K562 (cell line): ENCODE measurements around the gene CAPN14. TPM values are rescaled to one million over a fixed set of nuclear protein-coding genes. Genes with fewer than 3 reads are reported as not detected.

Experiments used
- ATAC-seq: fragments of 200-7000 bp; cut with Tn5 transposase; 3 replicates; pipeline ENCODE4 v1.9.1; 2020; ENCODE audit warnings: moderate library complexity
- BruUV-seq: library from RNA; stranded (reverse); fragments of 400-500 nt; replicated peaks from 2 replicates; lab custom pipeline; 2021; lab: Mats Ljungman, UMichigan
- CTCF ChIA-PET: fragments of 300-600 bp; formaldehyde crosslinking; extraction: SDS; loops from one replicate; lab custom pipeline; 2021; ENCODE audit warnings: low intra/inter-chr PET ratio; lab: Yijun Ruan, JAX
- POLR2A ChIA-PET: fragments of 300-600, 350-650 bp; sonication (Branson Sonifier 250); formaldehyde crosslinking; extraction: SDS; loops from one replicate; lab custom pipeline; 2021; ENCODE audit warnings: antibody characterized with exemption, inconsistent platforms; lab: Yijun Ruan, JAX
- DNase-seq, 4 experiments: peaks; one replicate each; pipeline versions ENCODE4 v3.0.0 to v3.0.0-alpha.2; 2011 to 2018; ENCODE audit warnings: low spot score in 3 of 4, mixed read lengths in 3 of 4; ENCODE audit errors: extremely low read depth in 1 of 4
- FAIRE-seq: peaks from 2 replicates; lab custom pipeline; 2011; peaks lifted over from hg19 to GRCh38; lab: Jason Lieb, UNC
- H2AFZ ChIP-seq: 2 replicates; pipeline ENCODE4 v1.6.0; 2011; ENCODE audit warnings: low read depth, low read length, control low read depth, inconsistent platforms
- H3K27ac ChIP-seq: fragments of 200-600 bp; 3 replicates; pipeline ENCODE4 v1.8.0; 2011; ENCODE audit warnings: low read depth, mild to moderate bottlenecking, control low read depth, inconsistent platforms, low read length, moderate library complexity, mixed read lengths; ENCODE audit errors: extremely low read depth
- H3K27me3 ChIP-seq, 2 experiments: fragments of 300-600 bp in 1 of 2; 2 replicates in 1 of 2; 3 replicates in 1 of 2; pipeline versions ENCODE4 v1.6.0 to v1.8.0; 2011; ENCODE audit warnings: inconsistent platforms in 2 of 2, low read length in 2 of 2, mild to moderate bottlenecking in 1 of 2, mixed read lengths in 1 of 2, moderate library complexity in 1 of 2; ENCODE audit not compliant: control insufficient read depth in 2 of 2, insufficient read depth in 2 of 2
- H3K36me3 ChIP-seq: fragments of 300-600 bp; 3 replicates; pipeline ENCODE4 v1.8.0; 2011; ENCODE audit warnings: mild to moderate bottlenecking, low read length, inconsistent platforms; ENCODE audit not compliant: control insufficient read depth, insufficient read depth
- H3K4me1 ChIP-seq, 2 experiments: fragments of 200-600 bp in 1 of 2; replicated peaks in 1 of 2; 2 replicates in 1 of 2; 3 replicates in 1 of 2; pipeline versions ENCODE4 v1.5.1 to v1.8.0; 2011; ENCODE audit warnings: inconsistent platforms in 2 of 2, low read length in 2 of 2, mild to moderate bottlenecking in 1 of 2, mixed read lengths in 1 of 2, moderate library complexity in 1 of 2; ENCODE audit not compliant: control insufficient read depth in 2 of 2, insufficient read depth in 2 of 2
- H3K4me2 ChIP-seq: 2 replicates; pipeline ENCODE4 v1.6.1; 2011; ENCODE audit warnings: low read length, control low read depth, inconsistent platforms, mixed read lengths; ENCODE audit not compliant: insufficient read depth
- H3K4me3 ChIP-seq: fragments of 200-600 bp; sonication (generic), shearing (Covaris generic); 2 replicates; pipeline ENCODE4 v1.5.1; 2016; ENCODE audit warnings: control low read depth, inconsistent platforms
- H3K79me2 ChIP-seq: fragments of 200-600 bp; 3 replicates; pipeline ENCODE4 v1.8.0; 2011; ENCODE audit warnings: low read length, inconsistent platforms; ENCODE audit not compliant: control insufficient read depth, insufficient read depth
- H3K9ac ChIP-seq, 2 experiments: 2 replicates each; pipeline versions ENCODE4 v1.6.0 to v1.6.1; 2011; ENCODE audit warnings: low read depth in 2 of 2, low read length in 2 of 2, control low read depth in 1 of 2, inconsistent platforms in 1 of 2, mild to moderate bottlenecking in 1 of 2, mixed read lengths in 1 of 2; ENCODE audit not compliant: insufficient read depth in 1 of 2
- H3K9me1 ChIP-seq: one replicate; pipeline ENCODE4 v1.6.0; 2011; ENCODE audit warnings: inconsistent platforms, mild to moderate bottlenecking, low read length, moderate library complexity; ENCODE audit not compliant: control insufficient read depth, insufficient read depth
- H3K9me3 ChIP-seq: replicated peaks from 2 replicates; pipeline ENCODE4 v1.5.1; 2011; ENCODE audit warnings: low read depth, low read length, inconsistent platforms; ENCODE audit not compliant: control insufficient read depth, insufficient read depth
- H4K20me1 ChIP-seq: replicated peaks from 2 replicates; pipeline ENCODE4 v1.6.1; 2011; ENCODE audit warnings: low read length, inconsistent platforms, mixed read lengths; ENCODE audit not compliant: control insufficient read depth, insufficient read depth
- POLR2B ChIP-seq: fragments of 450-650 bp; IDR thresholded peaks from 2 replicates; pipeline ENCODE4 v1.6.1; 2018; ENCODE audit warnings: low read depth; ENCODE audit not compliant: partially characterized antibody
- RAD51 ChIP-seq: fragments of 450-650 bp; IDR thresholded peaks from 2 replicates; pipeline ENCODE4 v1.7.1; 2016; ENCODE audit warnings: low read depth, mild to moderate bottlenecking, borderline replicate concordance
- SMAD4 ChIP-seq: fragments of 250-450 bp; sonication (Bioruptor Pico); conservative IDR thresholded peaks from 2 replicates; pipeline ENCODE4 v1.8.0; 2021; ENCODE audit warnings: inconsistent platforms, mild to moderate bottlenecking, moderate library complexity
- TEAD2 ChIP-seq: fragments of 450-650 bp; IDR thresholded peaks from 2 replicates; pipeline ENCODE4 v1.6.1; 2016; ENCODE audit warnings: missing genetic modification characterization, control low read depth, missing compliant biosample characterization
- TSC22D4 ChIP-seq: fragments of 450-650 bp; IDR thresholded peaks from 2 replicates; pipeline ENCODE4 v1.6.1; 2016; ENCODE audit warnings: missing genetic modification characterization, missing biosample characterization, control low read depth
- XRCC3 ChIP-seq: fragments of 450-650 bp; IDR thresholded peaks from 2 replicates; pipeline ENCODE4 v1.6.1; 2017; ENCODE audit warnings: mild to moderate bottlenecking, moderate library complexity
- ZBTB33 ChIP-seq: sonication (generic); formaldehyde crosslinking; IDR thresholded peaks from 2 replicates; pipeline ENCODE4 v1.8.1; 2023; ENCODE audit warnings: mild to moderate bottlenecking, missing genetic modification reagents
- ZKSCAN1 ChIP-seq: fragments of 150-350 bp; IDR thresholded peaks from 2 replicates; pipeline ENCODE4 v1.6.1; 2016; ENCODE audit warnings: low read depth, low read length
- ZMIZ1 ChIP-seq, 2 experiments: fragments of 150-350 bp in 1 of 2; IDR thresholded peaks; 2 replicates each; pipeline ENCODE4 v1.6.1; 2012 to 2016; ENCODE audit warnings: low read depth in 2 of 2, low read length in 2 of 2, mild to moderate bottlenecking in 1 of 2, moderate library complexity in 1 of 2
- ZNF239 ChIP-seq: fragments of 250-450 bp; sonication (Bioruptor Pico); IDR thresholded peaks from 2 replicates; pipeline ENCODE4 v1.4.0; 2020; ENCODE audit warnings: mild to moderate bottlenecking
- ZNF696 ChIP-seq: fragments of 250-450 bp; sonication (Bioruptor Pico); conservative IDR thresholded peaks from 2 replicates; pipeline ENCODE4 v1.4.0; 2020; ENCODE audit warnings: mild to moderate bottlenecking, moderate library complexity
- WGBS: fragments of 100-300 bp; shearing (Covaris generic); methylation state at CpG from one replicate; pipeline ENCODE4 v1.1.6; 2016; ENCODE audit warnings: low coverage, mixed read lengths; ENCODE audit not compliant: insufficient coverage; ENCODE audit errors: missing lambda C conversion rate; 5-methylcytosine and 5-hydroxymethylcytosine counted together
- in situ Hi-C: fragments of 300-500 bp; cut with MboI; formaldehyde crosslinking; loops from 4 replicates; pipeline ENCODE4 v1.15.0; 2018; ENCODE audit warnings: inconsistent platforms, mixed read lengths
- intact Hi-C: fragments of 100-400 bp; cut with micrococcal nuclease; formaldehyde crosslinking; loops from 2 replicates; pipeline ENCODE4 v1.14.2; 2022
- polyA plus RNA-seq, 8 experiments: library from polyadenylated mRNA; depleted of rRNA in 4 of 8; stranded (reverse) in 5 of 8; unstranded in 3 of 8; fragments of >200 nt; fragmentation: Nextera tagmentation in 2 of 8; fragmentation: Illumina TruSeq in 1 of 8; extraction: Ambion mirVana in 2 of 8; extraction: Trizol in 1 of 8; gene quantifications; 2 replicates each; pipeline versions ENCODE4 v1.2.1 to v1.2.3, GENCODE V29; 2011 to 2014; ENCODE audit warnings: inconsistent platforms in 1 of 8, missing spikeins in 1 of 8
- total RNA-seq, 7 experiments: library from RNA; depleted of rRNA in 6 of 7; stranded (reverse); fragments of >200 nt in 6 of 7; fragmentation: Illumina TruSeq in 2 of 7; extraction: Trizol in 2 of 7; gene quantifications; 2 replicates each; pipeline versions ENCODE4 v1.2.1 to v1.2.3, GENCODE V29; 2011 to 2021; ENCODE audit warnings: low replicate concordance in 1 of 7

CAPN14 gene
- total and polyA plus RNA-seq, 9 of the 15 experiments (the other 6 are each of a cell fraction or from before 2014, with no cell fraction given), result not detected

GRCh38 chr2:31136732-31137131 is 80.6 kb downstream of the CAPN14 start:
- ATAC-seq, result no peak
- H3K27me3 ChIP-seq, result peaks cover 0 to 37% of the 10 kb centered on the region in 2 experiments; a peak in 4 of 5 replicates
- H3K36me3 ChIP-seq, result no peaks in the 10 kb centered on the region
- no peak overlapping the region for H3K9ac ChIP-seq
- no peaks in the 10 kb centered on the region; a peak in 1 of 5 replicates for H3K4me1 ChIP-seq
- intact Hi-C loops, result no loop called here
- no peak overlapping the region for H2AFZ ChIP-seq
- H4K20me1 ChIP-seq, result no peaks in the 10 kb centered on the region
- H3K4me3 ChIP-seq, result no peak overlapping the region
- CTCF ChIA-PET, result no interaction called here
- no peak overlapping the region for H3K4me2 ChIP-seq
- no TSS peak for BruUV-seq
- H3K27ac ChIP-seq, result no peak overlapping the region
- WGBS, result 2% methylated on average over 10 of the region's 10 CpGs
- TF ChIP-seq XRCC3 (no peak), ZKSCAN1 (peak; percentile 97)
- TF ChIP-seq, all 486 proteins: peak for 1
- Histone ChIP-seq H3K79me2 (no peaks in the 10 kb centered on the region), H3K9me3 (no peaks in the 10 kb centered on the region), H3K9me1 (no peaks in the 10 kb centered on the region)
- no peak for FAIRE-seq
- POLR2A ChIA-PET, result no interaction called here
- DNase-seq, result no peak
- in situ Hi-C loops, result no loop called here

- intact Hi-C loops, result no loop called here
- no peaks in the 10 kb centered on the region for H3K79me2 ChIP-seq
These were observed 81.3 kb downstream of the CAPN14 start for GRCh38 chr2:31136000-31136399.

More at GRCh38 chr2:31136000-31136399, 81.3 kb downstream of the CAPN14 start:
- no TSS peak for BruUV-seq
- in situ Hi-C loops, result no loop called here
- H3K9me3 ChIP-seq, result no peaks in the 10 kb centered on the region
- ATAC-seq (no peak), FAIRE-seq (no peak), DNase-seq (no peak)
- H3K36me3 ChIP-seq, result no peaks in the 10 kb centered on the region
- no peak overlapping the region for H2AFZ ChIP-seq
- H4K20me1 ChIP-seq, result no peaks in the 10 kb centered on the region
- POLR2A ChIA-PET, result no interaction called here
- H3K4me3 ChIP-seq, result no peak overlapping the region
- no peaks in the 10 kb centered on the region for H3K9me1 ChIP-seq
- TF ChIP-seq RAD51, result no peak
- no peak for TF ChIP-seq ZMIZ1 (IDR thresholded peaks at IDR 0.05; ENCODE audit: low read depth in 2 of 2, low read length in 2 of 2)
- TF ChIP-seq TSC22D4, result no peak
- TF ChIP-seq SMAD4 (CRISPR knock-in tag), result no peak
- TF ChIP-seq ZNF696 (CRISPR knock-in tag), result no peak
- no peak for TF ChIP-seq TEAD2 (tag)
- TF ChIP-seq ZBTB33 (CRISPR knock-in tag), result no peak
- no peak for TF ChIP-seq ZNF239 (CRISPR knock-in tag)
- no peak for TF ChIP-seq POLR2B
- no peak overlapping the region for H3K9ac ChIP-seq
- CTCF ChIA-PET, result no interaction called here
- no peak overlapping the region for H3K4me2 ChIP-seq
- no peak overlapping the region for H3K27ac ChIP-seq
- WGBS, result 3% methylated on average over 3 of the region's 3 CpGs
- no peaks in the 10 kb centered on the region; a peak in 1 of 5 replicates for H3K4me1 ChIP-seq
- H3K27me3 ChIP-seq, result peaks cover 0 to 29% of the 10 kb centered on the region in 2 experiments; a peak in 3 of 5 replicates
